NCI-H82 (cell line): Measurements from ENCODE around the gene TUBGCP2.

Experiments used
- DNase-seq: peaks from one replicate; lab custom pipeline; 2025; lab: John Stamatoyannopoulos, UW

TUBGCP2 gene

GRCh38 chr10:133302230-133302629 is 6.4 kb downstream of the TUBGCP2 start:
- DNase-seq: no peak

DNA sequence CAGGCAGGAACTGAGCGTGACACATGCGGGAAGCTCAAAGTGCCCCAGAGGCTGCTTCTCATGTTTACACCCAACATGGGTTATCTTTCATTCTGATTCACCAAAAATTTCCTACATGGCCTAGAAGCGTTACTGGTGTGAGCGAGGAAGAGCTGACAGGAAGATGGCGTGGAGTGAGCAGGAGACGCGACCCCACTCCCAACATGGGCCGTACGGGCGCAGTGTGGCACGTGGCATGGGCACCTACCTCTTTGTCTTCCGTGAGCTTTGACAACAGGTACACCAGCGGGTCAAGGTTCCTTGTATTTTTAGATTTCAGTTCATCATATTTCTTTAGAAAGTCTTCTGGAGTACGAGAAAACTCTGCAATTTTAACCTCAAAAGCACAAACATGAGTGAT is 8.9 kb downstream of the TUBGCP2 start:
- no peak for DNase-seq

- DNase-seq: no peak
These were observed 9.4 kb downstream of the TUBGCP2 start for GRCh38 chr10:133299224-133299623.

DNA sequence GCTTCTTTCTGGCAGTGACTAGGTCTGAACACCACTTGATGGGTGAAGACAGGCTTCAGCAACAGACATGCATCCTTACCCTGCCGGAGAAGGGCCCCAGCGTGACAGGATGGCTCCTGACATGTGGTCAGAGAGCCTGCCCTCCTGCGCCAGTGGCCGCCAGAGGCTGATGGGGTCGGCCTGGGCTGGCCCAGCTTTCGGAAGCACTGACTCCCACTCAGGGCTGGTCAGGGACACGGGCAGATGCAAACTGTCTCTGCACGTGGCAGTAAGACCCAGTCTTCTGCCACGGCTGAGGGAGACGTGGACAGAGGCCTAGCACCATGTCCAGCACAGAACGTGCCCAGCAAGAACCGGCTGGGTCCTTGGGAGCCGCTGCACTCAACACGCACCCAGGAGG is 10.2 kb downstream of the TUBGCP2 start:
- DNase-seq: no peak

- DNase-seq: no peak
These were observed 11.2 kb downstream of the TUBGCP2 start for GRCh38 chr10:133297504-133297903.

GRCh38 chr10:133295426-133296320 is 13.0 kb downstream of the TUBGCP2 start:
- DNase-seq: no peak

DNA sequence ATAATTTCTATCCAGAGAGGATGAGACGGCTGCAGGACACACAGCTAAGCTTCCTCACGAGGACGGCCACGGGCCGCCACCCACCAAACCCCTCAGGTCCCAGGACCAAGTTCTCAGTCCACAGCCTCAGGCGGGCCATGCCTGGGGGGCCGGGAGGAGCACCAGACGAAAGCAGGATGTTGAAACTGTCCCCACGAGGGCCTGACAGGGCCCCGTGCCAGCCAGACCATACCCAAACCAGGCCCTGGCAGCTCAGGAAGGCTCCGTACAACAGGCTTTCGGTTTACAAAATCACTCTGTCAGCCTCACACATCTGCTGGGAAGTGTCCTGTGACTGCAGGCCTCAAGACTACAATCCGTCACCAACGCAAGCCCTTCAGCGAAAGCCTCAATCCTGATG is 14.5 kb downstream of the TUBGCP2 start:
- no peak for DNase-seq

- DNase-seq: no peak
These were observed 14.9 kb downstream of the TUBGCP2 start for GRCh38 chr10:133293810-133294119.

DNA sequence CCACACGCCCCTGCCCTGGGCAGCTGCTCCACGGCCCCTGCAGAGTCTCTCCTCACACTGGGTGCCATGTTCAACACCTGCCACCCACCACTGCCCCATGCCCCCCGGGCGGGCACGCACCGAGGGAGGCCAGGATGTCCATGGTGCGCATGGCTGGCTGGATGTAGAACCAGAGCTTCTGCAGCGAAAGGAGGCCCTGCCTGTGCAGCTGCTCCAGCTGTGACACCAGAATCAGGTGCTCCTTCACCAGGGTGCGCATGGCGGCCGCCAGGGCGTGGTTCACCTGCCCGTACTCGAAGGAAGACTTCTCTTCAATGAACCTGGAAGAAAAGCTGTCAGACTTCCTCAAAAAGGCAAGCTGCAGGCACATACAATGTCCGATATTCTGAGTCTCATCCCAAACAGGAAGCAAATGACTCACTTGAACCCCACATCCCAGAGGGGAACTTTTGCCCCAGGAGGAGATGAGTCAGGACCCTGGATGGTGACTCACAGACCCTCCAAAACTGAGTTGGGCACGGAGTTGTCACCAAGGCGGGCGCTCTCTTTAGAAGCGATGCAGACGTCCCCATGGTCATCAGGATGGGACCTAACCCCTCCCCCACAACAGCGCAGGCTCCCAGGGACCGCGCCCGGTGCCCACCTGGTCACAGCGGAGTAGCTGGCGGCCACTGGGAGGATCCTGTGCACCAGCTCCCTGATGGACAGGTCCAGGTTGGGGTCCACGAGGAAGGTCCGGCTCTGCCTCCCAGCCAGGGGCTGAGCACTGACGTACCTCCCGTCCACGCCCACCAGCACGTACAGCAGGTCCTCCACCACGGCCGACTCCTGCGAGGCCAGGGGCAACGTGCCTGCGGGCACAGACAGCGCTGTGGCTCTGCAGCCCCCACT is 15.5 kb downstream of the TUBGCP2 start:
- DNase-seq: no peak

GRCh38 chr10:133289761-133290160 is 18.9 kb downstream of the TUBGCP2 start:
- DNase-seq: no peak

DNA sequence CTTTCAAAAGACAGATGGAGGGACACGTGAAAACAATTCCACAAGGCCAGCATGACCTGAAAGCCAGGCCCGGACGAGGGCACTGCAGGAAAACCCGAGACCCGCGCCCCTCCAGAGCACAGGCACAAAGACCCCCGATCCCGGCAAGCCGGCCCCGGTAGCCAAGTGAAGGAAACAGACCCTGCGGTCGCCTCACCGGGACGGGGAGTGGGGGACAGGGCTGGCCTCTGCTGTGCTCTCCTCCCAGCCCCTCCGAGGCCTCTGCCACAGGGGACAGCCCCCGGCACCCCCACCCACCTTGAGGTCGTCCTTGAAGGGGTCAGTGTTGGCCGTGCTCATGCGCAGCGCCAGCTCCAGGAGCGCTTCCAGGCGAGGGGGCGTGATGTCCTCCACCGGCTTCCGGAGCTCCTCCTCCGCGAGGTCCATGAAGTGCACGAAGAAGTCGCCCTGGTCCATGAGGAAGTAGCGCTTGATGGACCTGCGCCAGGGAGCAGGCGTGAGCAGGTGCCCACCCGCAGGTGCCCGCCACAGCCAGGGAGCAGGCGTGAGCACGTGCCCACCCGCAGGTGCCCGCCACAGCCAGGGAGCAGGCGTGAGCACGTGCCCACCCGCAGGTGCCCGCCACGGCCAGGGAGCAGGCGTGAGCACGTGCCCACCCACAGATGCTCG is 20.7 kb downstream of the TUBGCP2 start:
- no peak for DNase-seq

GRCh38 chr10:133286366-133286765 is 22.3 kb downstream of the TUBGCP2 start:
- no peak for DNase-seq

DNA sequence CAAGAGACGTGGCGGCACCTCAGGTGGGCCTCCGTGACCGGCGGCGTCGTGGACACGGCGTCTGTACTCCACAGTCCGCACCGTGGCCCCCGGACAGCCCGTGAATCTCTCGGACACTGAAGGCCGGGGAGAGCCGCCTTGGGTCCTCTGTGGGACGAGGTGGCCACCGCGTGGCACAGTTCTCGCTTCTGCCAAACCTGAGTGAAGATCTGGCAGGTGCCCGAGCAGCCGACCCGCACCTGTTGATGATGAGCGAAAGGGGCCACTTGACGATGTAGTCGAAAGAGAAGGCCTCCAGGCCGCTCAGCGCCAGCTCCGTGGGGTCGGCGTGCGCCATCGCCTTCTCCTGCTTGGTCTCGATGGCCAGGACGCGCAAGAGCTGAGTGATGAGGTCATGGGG is 23.5 kb downstream of the TUBGCP2 start:
- no peak for DNase-seq

- DNase-seq: no peak
These were observed 24.7 kb downstream of the TUBGCP2 start for GRCh38 chr10:133283931-133284330.

GRCh38 chr10:133282846-133283390 is 25.8 kb downstream of the TUBGCP2 start:
- DNase-seq: no peak

- DNase-seq: no peak
These were observed 26.9 kb downstream of the TUBGCP2 start for GRCh38 chr10:133281628-133282372.

GRCh38 chr10:133281084-133281483 is 27.6 kb downstream of the TUBGCP2 start:
- DNase-seq: no peak

- no peak for DNase-seq
These were observed 28.1 kb downstream of the TUBGCP2 start for GRCh38 chr10:133280391-133281059.

GRCh38 chr10:133279326-133280226 is 29.1 kb downstream of the TUBGCP2 start:
- DNase-seq: no peak
